Measurements from ENCODE around the gene ACTA2.
A peak's percentile ranks its signal among the peaks of the same experiment; 100 is the strongest.

Gene ACTA2

DNA sequence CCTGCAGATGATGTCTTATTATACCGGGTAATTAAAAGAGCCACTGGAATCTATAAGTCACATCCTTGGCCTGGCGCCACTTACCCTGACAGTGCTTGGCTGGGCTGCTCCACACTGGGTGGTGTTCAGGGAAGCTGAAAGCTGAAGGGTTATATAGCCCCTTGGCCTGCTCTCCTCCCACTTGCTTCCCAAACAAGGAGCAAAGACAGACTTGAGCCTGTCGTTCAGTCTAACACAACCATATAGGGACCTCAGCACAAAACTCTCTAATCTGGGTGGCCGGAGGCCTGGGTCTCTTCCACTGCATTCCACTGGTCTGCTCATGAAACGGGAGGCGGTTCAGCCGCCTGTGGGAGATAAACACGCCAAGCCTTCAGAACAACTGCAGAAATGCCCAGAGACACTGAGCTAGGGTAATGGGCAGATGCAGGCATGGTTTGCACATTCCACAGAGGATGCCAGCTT, at the start of gene ACTA2:
TSS of gene ACTA2 (minus strand) at position 127 of the 465 bp plus-strand sequence. CDS start 3,843 bp downstream, outside the sequence.
- no peak for DNase-seq (ENCODE audit: low read depth in 3 of 3)

DNA sequence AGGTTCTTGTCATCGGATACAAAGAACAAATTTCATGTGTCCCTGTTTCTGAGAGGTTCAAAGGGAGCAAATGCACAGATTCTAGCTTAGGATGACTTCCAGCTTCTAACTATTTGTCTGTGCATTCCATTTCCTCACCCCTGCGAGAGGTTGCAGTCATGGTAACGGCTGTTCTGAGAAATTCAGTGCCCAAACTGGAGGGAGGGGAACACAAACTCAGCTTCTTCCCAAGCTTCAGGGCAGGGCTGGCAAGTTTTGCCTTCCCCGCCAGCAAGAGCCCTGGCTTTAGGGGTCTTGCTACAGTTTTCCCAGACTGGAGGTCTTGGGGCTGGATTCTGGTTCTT, 49.1 kb upstream of the ACTA2 start:
- no peak for DNase-seq (ENCODE audit: low read depth in 3 of 3)

- no peak for DNase-seq (ENCODE audit: low read depth in 3 of 3)
Measured at GRCh38 chr10:89001024-89001728, 48.6 kb upstream of the ACTA2 start.

DNA sequence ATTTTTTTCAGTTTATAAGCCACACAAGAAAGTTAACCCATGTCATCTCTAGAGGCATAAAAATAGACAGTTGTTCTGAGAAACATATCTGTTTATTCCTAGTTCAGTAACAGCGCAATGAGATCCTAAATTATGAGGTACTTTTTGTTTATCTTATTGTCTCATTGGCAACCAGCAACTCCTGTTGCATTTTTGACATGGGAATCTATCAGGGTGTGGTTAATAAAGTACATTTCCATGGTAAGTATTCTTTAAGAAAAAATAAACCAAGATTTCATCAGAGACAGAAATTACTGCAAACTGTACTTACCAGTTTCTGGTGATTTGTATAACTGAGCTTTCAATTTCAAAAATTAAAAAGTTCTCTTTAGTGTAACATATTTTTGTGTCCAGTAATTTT, 47.1 kb upstream of the ACTA2 start:
- no peak for DNase-seq (ENCODE audit: low read depth in 3 of 3)

DNA sequence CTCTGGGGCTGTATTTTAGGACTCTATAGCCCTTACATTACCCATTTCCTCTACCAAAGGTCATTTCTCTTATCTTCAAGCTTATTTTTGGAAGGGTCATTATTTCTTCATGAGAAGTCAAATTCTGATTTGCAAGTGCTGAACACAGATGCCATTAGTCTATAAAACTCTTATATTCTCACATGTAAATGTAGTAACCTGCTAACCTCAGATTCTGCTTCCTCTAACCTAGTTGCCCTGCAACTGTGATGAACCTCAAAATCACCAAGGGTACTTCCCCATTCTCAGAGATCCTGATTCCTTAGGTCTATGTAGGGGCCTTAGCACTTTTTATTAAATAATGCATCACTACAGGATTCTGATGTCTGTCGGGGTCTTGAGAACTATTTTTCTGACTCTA, 44.4 kb upstream of the ACTA2 start:
- no peak for DNase-seq (ENCODE audit: low read depth in 3 of 3)

DNA sequence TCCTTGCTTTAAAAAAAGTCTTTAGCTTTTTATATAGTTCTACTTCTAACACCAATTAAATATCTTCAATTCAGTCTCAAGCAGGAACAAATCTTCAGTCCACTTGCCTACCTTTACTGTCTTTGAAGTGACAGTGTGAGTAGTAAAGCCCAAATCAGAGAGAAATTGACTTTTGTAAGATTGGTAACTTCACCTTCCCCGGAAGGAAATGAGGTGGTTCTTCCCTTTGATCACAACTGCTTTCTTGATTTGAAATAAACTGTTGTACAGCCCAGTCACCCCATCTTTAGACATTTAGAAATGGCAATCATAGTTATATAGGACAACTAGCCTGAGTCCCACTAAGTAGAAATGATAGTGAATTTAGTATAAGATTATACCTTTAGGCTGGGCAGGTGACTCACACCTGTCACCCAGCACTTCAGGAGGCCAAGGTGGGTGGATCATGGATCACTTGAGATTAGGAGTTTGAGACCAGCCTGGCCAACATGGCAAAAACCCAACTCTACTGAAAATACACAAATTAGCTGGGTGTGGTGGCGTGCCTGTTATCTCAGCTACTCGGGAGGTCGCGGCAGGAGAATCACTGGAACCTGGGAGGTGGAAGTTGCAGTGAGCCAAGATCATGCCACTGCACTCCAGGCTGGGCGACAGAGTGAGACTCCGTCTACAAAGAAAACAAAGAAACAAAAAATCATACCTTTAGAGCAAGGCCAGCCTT, 42.7 kb upstream of the ACTA2 start:
- DNase-seq (ENCODE audit: low read depth in 3 of 3): no peak

DNA sequence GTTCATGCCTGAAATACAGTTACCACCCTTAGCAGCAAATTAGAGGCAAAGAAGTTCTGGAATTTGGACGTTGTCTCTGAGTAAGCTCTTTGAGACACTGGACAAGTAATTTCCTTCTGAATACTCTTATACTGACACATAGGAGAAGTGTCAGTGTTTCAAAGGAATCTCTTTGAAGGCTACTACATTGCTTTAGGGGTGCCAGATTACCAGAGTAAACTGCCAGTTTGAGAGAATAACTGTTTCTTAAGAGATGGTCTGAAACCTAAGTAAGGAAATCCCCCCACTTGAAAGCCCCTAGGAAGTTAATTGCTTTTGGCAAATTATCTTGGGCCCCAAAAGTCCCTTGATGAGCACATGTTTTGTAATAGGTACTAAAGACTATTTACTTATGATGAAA, 41.4 kb upstream of the ACTA2 start:
- DNase-seq (ENCODE audit: low read depth in 3 of 3): no peak

GRCh38 chr10:88992921-88993524, 40.5 kb upstream of the ACTA2 start:
- no peak for DNase-seq (ENCODE audit: low read depth in 3 of 3)

- DNase-seq (ENCODE audit: low read depth in 3 of 3): no peak
Measured at GRCh38 chr10:88991899-88992320, 39.3 kb upstream of the ACTA2 start.

GRCh38 chr10:88991161-88991898, 38.8 kb upstream of the ACTA2 start:
- DNase-seq (ENCODE audit: low read depth in 3 of 3): peak; percentile 46 to 60 (median 58)

DNA sequence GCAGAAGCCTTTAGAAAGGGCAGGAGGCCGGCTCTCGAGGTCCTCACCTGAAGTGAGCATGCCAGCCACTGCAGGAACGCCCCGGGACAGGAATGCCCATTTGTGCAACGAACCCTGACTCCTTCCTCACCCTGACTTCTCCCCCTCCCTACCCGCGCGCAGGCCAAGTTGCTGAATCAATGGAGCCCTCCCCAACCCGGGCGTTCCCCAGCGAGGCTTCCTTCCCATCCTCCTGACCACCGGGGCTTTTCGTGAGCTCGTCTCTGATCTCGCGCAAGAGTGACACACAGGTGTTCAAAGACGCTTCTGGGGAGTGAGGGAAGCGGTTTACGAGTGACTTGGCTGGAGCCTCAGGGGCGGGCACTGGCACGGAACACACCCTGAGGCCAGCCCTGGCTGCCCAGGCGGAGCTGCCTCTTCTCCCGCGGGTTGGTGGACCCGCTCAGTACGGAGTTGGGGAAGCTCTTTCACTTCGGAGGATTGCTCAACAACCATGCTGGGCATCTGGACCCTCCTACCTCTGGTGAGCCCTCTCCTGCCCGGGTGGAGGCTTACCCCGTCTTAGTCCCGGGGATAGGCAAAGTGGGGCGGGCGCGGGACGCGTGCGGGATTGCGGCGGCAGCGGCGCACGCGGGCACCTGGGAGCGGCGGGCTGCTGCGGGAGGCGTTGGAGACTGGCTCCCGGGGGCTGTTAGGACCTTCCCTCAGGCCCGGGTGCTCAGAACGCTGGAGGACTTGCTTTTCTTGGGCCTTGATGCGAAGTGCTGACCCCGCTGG, 38.0 kb upstream of the ACTA2 start, which contains the start of gene FAS:
TSS of gene FAS (plus strand) at position 415 of the 777 bp plus-strand sequence. CDS start at position 494, 79 bp downstream.
- peak; percentile 50 to 68 (median 68) for DNase-seq (ENCODE audit: low read depth in 3 of 3)

GRCh38 chr10:88989824-88990383, 37.3 kb upstream of the ACTA2 start:
- no peak for DNase-seq (ENCODE audit: low read depth in 3 of 3)

DNA sequence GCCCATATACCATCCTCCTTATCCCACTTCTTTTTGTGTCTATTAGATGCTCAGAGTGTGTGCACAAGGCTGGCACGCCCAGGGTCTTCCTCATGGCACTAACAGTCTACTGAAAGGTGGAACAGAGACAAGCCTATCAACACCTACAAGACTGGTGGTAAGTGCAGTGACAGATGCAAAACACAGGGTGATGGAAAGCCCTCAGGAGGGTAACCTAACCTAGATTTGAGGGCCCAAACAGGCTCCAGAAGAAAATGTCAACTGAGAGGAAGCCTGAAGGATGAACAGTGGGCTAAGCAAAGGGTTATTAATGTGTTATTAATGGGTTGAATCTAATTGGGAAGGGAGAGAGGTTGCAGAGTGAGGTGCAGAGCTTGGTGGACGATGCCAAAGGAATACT, 36.9 kb upstream of the ACTA2 start:
- DNase-seq (ENCODE audit: low read depth in 3 of 3): no peak

- DNase-seq (ENCODE audit: low read depth in 3 of 3): no peak
Measured at GRCh38 chr10:88987840-88988239, 35.3 kb upstream of the ACTA2 start.

GRCh38 chr10:88987243-88987725, 34.7 kb upstream of the ACTA2 start:
- no peak for DNase-seq (ENCODE audit: low read depth in 3 of 3)

- no peak for DNase-seq (ENCODE audit: low read depth in 3 of 3)
Measured at GRCh38 chr10:88986549-88987242, 34.1 kb upstream of the ACTA2 start.

DNA sequence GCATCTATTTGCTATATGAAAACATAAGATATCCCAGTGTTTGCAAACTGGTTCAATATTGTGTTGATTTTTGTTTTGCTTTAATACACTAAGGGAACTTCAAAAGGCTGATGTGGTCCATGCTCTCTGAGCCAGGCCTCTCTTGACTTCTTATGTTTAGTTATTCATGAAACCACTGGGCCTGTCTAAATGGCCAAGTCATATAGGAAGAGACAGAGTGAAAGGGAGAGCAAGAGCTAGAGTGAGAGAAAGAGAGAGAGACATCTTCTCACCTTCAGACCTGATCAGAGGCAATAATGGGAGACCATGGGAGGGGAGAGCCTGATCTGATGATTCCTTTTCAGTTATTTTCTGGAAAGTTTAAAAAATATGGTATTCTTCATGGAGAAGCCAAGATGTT, 32.0 kb upstream of the ACTA2 start:
- no peak for DNase-seq (ENCODE audit: low read depth in 3 of 3)

GRCh38 chr10:88983939-88984338, 31.4 kb upstream of the ACTA2 start:
- no peak for DNase-seq (ENCODE audit: low read depth in 3 of 3)

DNA sequence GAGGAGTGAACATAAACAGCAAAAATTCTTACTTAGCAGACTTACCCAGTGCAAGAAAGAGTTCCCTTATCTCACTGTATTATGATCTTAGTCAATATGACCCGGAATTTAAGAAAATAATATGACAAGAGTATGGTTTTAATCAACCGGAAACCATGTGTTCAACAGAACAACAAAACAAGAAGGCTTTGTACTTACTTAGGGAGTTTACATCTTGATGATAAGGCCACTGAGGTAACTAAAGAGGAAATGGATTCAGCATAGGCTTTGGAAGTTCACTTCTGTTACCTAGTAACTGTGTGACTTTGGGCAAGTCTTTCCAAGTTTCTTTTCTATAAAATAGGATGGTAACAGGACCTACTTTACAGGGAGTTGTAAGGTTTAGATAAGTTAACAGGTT, 30.6 kb upstream of the ACTA2 start:
- no peak for DNase-seq (ENCODE audit: low read depth in 3 of 3)

GRCh38 chr10:88982366-88982765, 29.8 kb upstream of the ACTA2 start:
- DNase-seq (ENCODE audit: low read depth in 3 of 3): no peak

Data from stimulated activated CD4-positive, alpha-beta T cell treated with anti-CD3 and anti-CD28 coated beads, TNF-alpha, amount 100 ng/mL, for 4 hours (primary cell).